Natural killer cell (primary cell): ENCODE measurements around the gene TRIP10. TPM values are rescaled to one million over a fixed set of nuclear protein-coding genes. Genes with fewer than 3 reads are reported as not detected.
A peak's percentile ranks its signal among the peaks of the same experiment; 100 is the strongest.
"Not testable (repeated sequence)": the region's sequence is repeated elsewhere in the genome, so short reads cannot be mapped to it uniquely, and the experiment has no call there.

Experiments
- ATAC-seq, 3 donors: fragments of 150-1000 bp in 2 of 3; fragments of 200-7000 bp in 1 of 3; cut with Tn5 transposase; 1 replicate in 1 of 3; 2 replicates in 2 of 3; pipeline ENCODE4 v1.10.0; 2021; ENCODE audit warnings: mild to moderate bottlenecking in 2 of 3, moderate library complexity in 2 of 3
- DNase-seq, 2 donors: peaks; one replicate each; pipeline versions ENCODE4 v3.0.0 to v3.0.0-alpha.2; 2013 to 2021; ENCODE audit warnings: mixed read lengths in 1 of 2
- H3K27ac ChIP-seq: one replicate; pipeline ENCODE4 v1.5.1; 2013; ENCODE audit warnings: mild to moderate bottlenecking, low read length
- H3K27me3 ChIP-seq: one replicate; pipeline ENCODE4 v1.6.1; 2013; ENCODE audit warnings: low read length; ENCODE audit not compliant: control insufficient read depth, insufficient read depth
- H3K36me3 ChIP-seq: one replicate; pipeline ENCODE4 v1.6.1; 2013; ENCODE audit warnings: low read length; ENCODE audit not compliant: control insufficient read depth, insufficient read depth
- H3K4me1 ChIP-seq: one replicate; pipeline ENCODE4 v1.6.1; 2013; ENCODE audit warnings: low read length; ENCODE audit not compliant: control insufficient read depth, insufficient read depth
- H3K4me3 ChIP-seq: one replicate; pipeline ENCODE4 v1.5.1; 2013; ENCODE audit warnings: low read length
- H3K9me3 ChIP-seq: one replicate; pipeline ENCODE4 v1.6.1; 2013; ENCODE audit warnings: low read length; ENCODE audit not compliant: control insufficient read depth, insufficient read depth
- H3K27ac Mint-ChIP-seq, 2 donors: one replicate each; pipeline ENCODE4 v1.8.0; 2022; ENCODE audit warnings: mild to moderate bottlenecking in 2 of 2, mixed read lengths in 2 of 2, moderate library complexity in 1 of 2
- H3K27me3 Mint-ChIP-seq, 2 donors: one replicate each; pipeline ENCODE4 v1.8.0; 2022; ENCODE audit warnings: low read depth in 2 of 2, mixed read lengths in 2 of 2
- H3K36me3 Mint-ChIP-seq: one replicate; pipeline ENCODE4 v1.8.0; 2022; ENCODE audit warnings: mixed read lengths
- H3K4me1 Mint-ChIP-seq, 2 donors: one replicate each; pipeline ENCODE4 v1.8.0; 2022; ENCODE audit warnings: mixed read lengths in 2 of 2
- H3K4me3 Mint-ChIP-seq: one replicate; pipeline ENCODE4 v1.8.0; 2022; ENCODE audit warnings: mild to moderate bottlenecking, moderate library complexity, mixed read lengths
- H3K9me3 Mint-ChIP-seq, 2 donors: one replicate each; pipeline ENCODE4 v1.8.0; 2022; ENCODE audit warnings: mixed read lengths in 2 of 2
- WGBS: methylation state at CpG from one replicate; pipeline ENCODE4 v1.1.7; 2013; ENCODE audit warnings: missing lambda C conversion rate; ENCODE audit not compliant: insufficient coverage; 5-methylcytosine and 5-hydroxymethylcytosine counted together
- intact Hi-C: fragments of 100-400 bp; cut with micrococcal nuclease; formaldehyde crosslinking; loops from one replicate; pipeline ENCODE4 v1.14.2; 2022
- total RNA-seq, 4 donors: library from RNA; stranded (reverse); fragments of 120-200 nt in 1 of 4; gene quantifications; one replicate each; pipeline versions ENCODE4 v1.2.3 to v1.2.4, GENCODE V29; 2013 to 2022
- TF ChIP-seq, protein P1 (sequence below): fragments of 200-600 bp; IDR thresholded peaks from one replicate; pipeline ENCODE4 v1.8.0; 2022; ENCODE audit warnings: antibody characterized with exemption

Gene TRIP10
- total RNA-seq, 3 donors from 2014 or later (not counting 1 experiment from before 2014, with no cell fraction given) = 1.0 to 5.2 (median 3.3) TPM

DNA sequence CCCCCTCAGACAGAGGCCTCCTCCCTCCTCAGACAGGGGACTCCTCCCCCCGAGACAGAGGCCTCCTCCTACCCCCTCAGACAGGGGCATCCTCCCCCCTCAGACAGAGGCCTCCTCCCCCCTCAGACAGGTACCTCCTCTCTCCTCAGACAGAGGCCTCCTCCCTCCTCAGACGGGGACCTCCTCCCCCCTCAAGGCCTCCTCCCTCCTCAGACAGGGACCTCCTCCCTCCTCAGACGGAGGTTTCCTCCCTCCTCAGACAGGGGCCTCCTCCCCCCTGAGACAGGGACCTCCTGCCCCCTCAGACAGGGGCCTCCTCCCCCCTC, 32.9 kb upstream of the TRIP10 start:
- peaks cover 3% of the 10 kb centered on the region for H3K27me3 ChIP-seq
- no peaks in the 10 kb centered on the region for H3K9me3 ChIP-seq
- H3K4me3 Mint-ChIP-seq = no peak overlapping the region
- no peak for DNase-seq
- no peaks in the 10 kb centered on the region for H3K36me3 ChIP-seq
- no peak for ATAC-seq
- H3K27ac Mint-ChIP-seq = peak overlapping the region in 1 of 2 donors; percentile 27
- H3K4me1 Mint-ChIP-seq = peaks cover 7 to 17% of the 10 kb centered on the region in 2 donors
- H3K4me3 ChIP-seq = no peak overlapping the region
- H3K36me3 Mint-ChIP-seq = no peaks in the 10 kb centered on the region
- TF ChIP-seq, protein P1, sequence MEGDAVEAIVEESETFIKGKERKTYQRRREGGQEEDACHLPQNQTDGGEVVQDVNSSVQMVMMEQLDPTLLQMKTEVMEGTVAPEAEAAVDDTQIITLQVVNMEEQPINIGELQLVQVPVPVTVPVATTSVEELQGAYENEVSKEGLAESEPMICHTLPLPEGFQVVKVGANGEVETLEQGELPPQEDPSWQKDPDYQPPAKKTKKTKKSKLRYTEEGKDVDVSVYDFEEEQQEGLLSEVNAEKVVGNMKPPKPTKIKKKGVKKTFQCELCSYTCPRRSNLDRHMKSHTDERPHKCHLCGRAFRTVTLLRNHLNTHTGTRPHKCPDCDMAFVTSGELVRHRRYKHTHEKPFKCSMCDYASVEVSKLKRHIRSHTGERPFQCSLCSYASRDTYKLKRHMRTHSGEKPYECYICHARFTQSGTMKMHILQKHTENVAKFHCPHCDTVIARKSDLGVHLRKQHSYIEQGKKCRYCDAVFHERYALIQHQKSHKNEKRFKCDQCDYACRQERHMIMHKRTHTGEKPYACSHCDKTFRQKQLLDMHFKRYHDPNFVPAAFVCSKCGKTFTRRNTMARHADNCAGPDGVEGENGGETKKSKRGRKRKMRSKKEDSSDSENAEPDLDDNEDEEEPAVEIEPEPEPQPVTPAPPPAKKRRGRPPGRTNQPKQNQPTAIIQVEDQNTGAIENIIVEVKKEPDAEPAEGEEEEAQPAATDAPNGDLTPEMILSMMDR = no peak
- peaks cover 8% of the 10 kb centered on the region for H3K4me1 ChIP-seq
- peaks cover 23 to 26% of the 10 kb centered on the region in 2 donors for H3K27me3 Mint-ChIP-seq
- intact Hi-C loops = no loop called here
- no peaks in the 10 kb centered on the region for H3K9me3 Mint-ChIP-seq
- no peak overlapping the region for H3K27ac ChIP-seq
- WGBS = 71% methylated on average over 2 of the region's 3 CpGs

DNA sequence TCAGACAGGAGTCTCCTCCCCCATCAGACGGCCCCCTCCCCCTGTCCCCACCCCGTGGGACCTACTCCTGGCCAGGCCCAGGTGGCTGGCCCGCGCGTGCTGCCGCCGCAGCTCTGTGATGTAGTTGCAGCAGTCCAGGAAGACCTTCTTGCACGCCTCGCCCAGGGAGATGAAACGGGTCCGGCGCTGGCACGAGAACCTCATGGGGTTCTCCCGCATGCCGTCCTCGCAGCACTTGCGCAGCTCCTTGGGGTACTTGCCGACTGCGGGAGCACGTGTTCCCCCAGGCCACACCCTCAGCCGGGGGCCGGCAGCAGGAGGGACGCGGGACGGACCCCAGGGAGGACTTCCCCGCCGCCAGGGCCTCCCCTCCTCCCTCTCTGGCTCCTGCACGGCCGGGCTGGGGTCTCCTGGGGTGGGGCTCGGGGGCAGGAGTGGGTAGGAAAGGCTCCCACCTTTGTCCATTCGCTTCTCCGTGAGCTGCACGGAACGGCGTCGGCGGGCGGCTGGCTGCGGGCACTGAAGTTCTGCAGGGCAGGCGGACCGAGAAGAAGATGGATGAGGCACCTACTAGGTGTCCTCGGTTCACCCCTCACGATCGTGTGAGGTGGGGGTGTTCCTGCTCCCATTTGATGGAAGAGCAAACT, 32.3 kb upstream of the TRIP10 start:
- WGBS = 91% methylated on average over 40 of the region's 44 CpGs
- no peak overlapping the region for H3K27ac Mint-ChIP-seq
- intact Hi-C loops = no loop called here
- Histone ChIP-seq H3K27me3 (peaks cover 3% of the 10 kb centered on the region), H3K36me3 (no peaks in the 10 kb centered on the region), H3K27ac (no peak overlapping the region), H3K4me3 (no peak overlapping the region), H3K4me1 (peaks cover 8% of the 10 kb centered on the region), H3K9me3 (no peaks in the 10 kb centered on the region)
- no peak overlapping the region for H3K4me3 Mint-ChIP-seq
- no peaks in the 10 kb centered on the region for H3K9me3 Mint-ChIP-seq
- H3K27me3 Mint-ChIP-seq = peaks cover 23 to 27% of the 10 kb centered on the region in 2 donors
- no peak for ATAC-seq
- no peaks in the 10 kb centered on the region for H3K36me3 Mint-ChIP-seq
- TF ChIP-seq, protein P1 = no peak
- DNase-seq = no peak
- H3K4me1 Mint-ChIP-seq = peaks cover 7 to 17% of the 10 kb centered on the region in 2 donors

DNA sequence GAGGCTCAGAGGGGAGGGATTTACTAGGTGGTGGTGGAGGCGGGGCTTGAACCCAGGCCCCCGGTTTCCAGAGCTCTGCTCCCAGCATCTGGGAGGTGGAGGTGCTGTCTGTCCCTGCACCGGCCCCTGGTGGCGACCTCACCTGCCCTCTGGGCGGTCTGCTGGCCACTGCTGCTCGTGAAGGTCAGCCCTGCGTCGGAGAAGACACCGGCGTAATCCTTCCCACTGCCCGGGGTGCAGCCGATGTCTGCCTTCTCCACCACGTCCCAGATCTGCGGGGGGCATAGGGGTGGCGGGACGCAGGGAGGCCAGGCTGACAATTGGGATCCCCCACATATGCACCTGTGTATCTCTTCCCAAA, 31.8 kb upstream of the TRIP10 start:
- intact Hi-C loops = no loop called here
- DNase-seq (no peak), ATAC-seq (no peak)
- H3K4me1 ChIP-seq = peaks cover 8% of the 10 kb centered on the region
- no peaks in the 10 kb centered on the region for H3K9me3 Mint-ChIP-seq
- peaks cover 7 to 17% of the 10 kb centered on the region in 2 donors for H3K4me1 Mint-ChIP-seq
- no peaks in the 10 kb centered on the region for H3K36me3 Mint-ChIP-seq
- H3K36me3 ChIP-seq = no peaks in the 10 kb centered on the region
- no peak overlapping the region for H3K4me3 Mint-ChIP-seq
- H3K27ac Mint-ChIP-seq = no peak overlapping the region
- no peak overlapping the region for H3K27ac ChIP-seq
- H3K4me3 ChIP-seq = no peak overlapping the region
- H3K27me3 ChIP-seq = peaks cover 3% of the 10 kb centered on the region
- TF ChIP-seq, protein P1 = no peak
- H3K27me3 Mint-ChIP-seq = peaks cover 23 to 27% of the 10 kb centered on the region in 2 donors
- 87% methylated on average over 16 of the region's 16 CpGs for WGBS
- H3K9me3 ChIP-seq = no peaks in the 10 kb centered on the region

DNA sequence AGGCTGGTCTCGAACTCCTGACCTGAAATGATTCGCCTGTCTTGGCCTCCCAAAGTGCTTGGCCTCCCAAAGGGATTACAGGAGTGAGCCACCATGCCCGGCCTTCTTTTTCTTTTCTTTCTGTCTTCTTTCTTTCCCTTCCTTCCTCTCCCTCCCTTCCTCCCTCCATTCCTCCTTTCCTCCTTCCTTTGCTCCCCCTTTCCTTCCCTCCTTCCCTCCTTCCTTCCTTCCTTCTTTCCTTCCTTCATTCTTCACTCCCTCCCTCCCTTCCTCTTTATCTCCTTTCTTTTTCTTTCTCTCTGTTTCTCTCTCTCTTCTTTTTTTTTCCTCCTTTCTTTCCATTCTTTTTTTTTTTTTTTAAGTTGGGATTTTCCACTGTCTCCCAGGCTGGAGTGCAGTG, 31.1 kb upstream of the TRIP10 start:
- H3K27ac Mint-ChIP-seq = no peak overlapping the region
- Histone ChIP-seq H3K36me3 (no peaks in the 10 kb centered on the region), H3K4me3 (no peak overlapping the region), H3K27me3 (peaks cover 3% of the 10 kb centered on the region), H3K4me1 (peaks cover 8% of the 10 kb centered on the region), H3K27ac (no peak overlapping the region), H3K9me3 (no peaks in the 10 kb centered on the region)
- peaks cover 7 to 17% of the 10 kb centered on the region in 2 donors for H3K4me1 Mint-ChIP-seq
- no peaks in the 10 kb centered on the region for H3K36me3 Mint-ChIP-seq
- H3K9me3 Mint-ChIP-seq = no peaks in the 10 kb centered on the region
- ATAC-seq (no peak), DNase-seq (no peak)
- 85% methylated on average over 3 of the region's 3 CpGs for WGBS
- TF ChIP-seq, protein P1 = no peak
- peaks cover 23 to 27% of the 10 kb centered on the region in 2 donors for H3K27me3 Mint-ChIP-seq
- no peak overlapping the region for H3K4me3 Mint-ChIP-seq
- intact Hi-C loops = no loop called here

DNA sequence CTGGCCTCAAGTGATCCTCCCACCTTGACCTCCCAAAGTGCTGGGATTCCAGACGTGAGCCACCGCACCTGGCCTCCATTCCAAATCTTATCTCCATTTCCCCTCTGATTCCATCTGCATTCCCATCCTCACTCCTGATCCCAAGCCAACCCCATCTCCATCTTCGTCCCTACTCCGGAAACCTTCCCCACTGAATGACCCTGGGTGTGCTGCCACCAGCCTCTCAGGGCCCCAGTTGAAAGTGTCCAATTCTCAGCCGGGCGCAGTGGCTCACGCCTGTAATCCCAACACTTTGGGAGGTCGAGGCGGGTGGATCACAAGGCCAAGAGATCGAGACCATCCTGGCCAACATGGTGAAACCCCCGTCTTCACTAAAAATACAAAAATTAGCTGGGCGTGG, 30.6 kb upstream of the TRIP10 start:
- WGBS = 92% methylated on average over 12 of the region's 12 CpGs
- H3K4me3 ChIP-seq, intact Hi-C loops, H3K4me3 Mint-ChIP-seq, H3K27me3 ChIP-seq, H3K9me3 Mint-ChIP-seq, H3K36me3 ChIP-seq, H3K27ac Mint-ChIP-seq, H3K27ac ChIP-seq, H3K9me3 ChIP-seq, ATAC-seq, H3K4me1 ChIP-seq, DNase-seq, H3K36me3 Mint-ChIP-seq: not testable (repeated sequence)
- Mint-ChIP-seq H3K27me3 (peaks cover 23 to 27% of the 10 kb centered on the region in 2 donors), H3K4me1 (peaks cover 7 to 17% of the 10 kb centered on the region in 2 donors)
